PC-3 (cell line): Measurements from ENCODE around the gene LEPR.

ENCODE experiments used
- EZH2 ChIP-seq: fragments of 300-600 bp; sonication (generic); IDR thresholded peaks from one replicate; pipeline ENCODE4 v1.6.1; 2017; ENCODE audit warnings: antibody characterized with exemption, mild to moderate bottlenecking, low read length; ENCODE audit not compliant: unreplicated experiment
- EZH2phosphoT487 ChIP-seq: fragments of 300-600 bp; sonication (generic); IDR thresholded peaks from 2 replicates; pipeline ENCODE4 v1.6.1; 2018; ENCODE audit warnings: mild to moderate bottlenecking, antibody characterized with exemption, low read length, borderline replicate concordance
- TF ChIP-seq, protein P1 (sequence below): fragments of 300-600 bp; sonication (generic); conservative IDR thresholded peaks from 2 replicates; pipeline ENCODE4 v1.5.1; 2017; ENCODE audit warnings: antibody characterized with exemption, low read depth, mild to moderate bottlenecking, low read length

DNA sequence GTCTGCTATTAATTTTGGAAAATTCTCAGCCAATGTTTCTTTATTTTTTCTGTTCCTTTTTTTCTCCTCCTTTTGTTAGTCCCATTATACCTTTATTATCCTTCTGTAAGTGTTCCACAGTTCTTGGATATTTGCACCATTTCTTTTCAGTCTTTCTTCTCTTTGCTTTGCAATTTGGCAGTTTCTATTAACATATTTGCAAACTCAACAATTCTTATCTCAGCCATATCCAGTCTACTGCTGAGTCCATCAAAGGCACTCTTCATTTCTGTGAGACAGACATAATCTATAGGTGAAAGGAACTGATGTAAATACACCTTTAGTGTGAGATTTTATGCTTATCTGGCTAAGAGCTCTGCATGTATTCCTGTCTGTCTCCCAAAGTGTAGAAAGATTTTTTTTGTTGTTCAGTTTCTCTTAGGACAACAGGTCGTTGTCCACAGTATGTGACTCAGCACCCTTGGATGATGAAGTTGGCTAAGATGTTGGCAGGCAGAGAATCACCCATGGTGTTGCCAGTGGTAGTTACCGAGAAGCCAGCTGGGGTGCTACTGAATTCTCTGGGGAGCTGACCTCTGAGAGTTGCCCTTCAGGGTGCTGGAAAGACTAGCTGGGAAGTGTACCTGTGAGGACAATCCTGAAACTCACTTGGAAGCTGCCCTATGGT is 38.4 kb downstream of the LEPR start:
- TF ChIP-seq, protein P1, sequence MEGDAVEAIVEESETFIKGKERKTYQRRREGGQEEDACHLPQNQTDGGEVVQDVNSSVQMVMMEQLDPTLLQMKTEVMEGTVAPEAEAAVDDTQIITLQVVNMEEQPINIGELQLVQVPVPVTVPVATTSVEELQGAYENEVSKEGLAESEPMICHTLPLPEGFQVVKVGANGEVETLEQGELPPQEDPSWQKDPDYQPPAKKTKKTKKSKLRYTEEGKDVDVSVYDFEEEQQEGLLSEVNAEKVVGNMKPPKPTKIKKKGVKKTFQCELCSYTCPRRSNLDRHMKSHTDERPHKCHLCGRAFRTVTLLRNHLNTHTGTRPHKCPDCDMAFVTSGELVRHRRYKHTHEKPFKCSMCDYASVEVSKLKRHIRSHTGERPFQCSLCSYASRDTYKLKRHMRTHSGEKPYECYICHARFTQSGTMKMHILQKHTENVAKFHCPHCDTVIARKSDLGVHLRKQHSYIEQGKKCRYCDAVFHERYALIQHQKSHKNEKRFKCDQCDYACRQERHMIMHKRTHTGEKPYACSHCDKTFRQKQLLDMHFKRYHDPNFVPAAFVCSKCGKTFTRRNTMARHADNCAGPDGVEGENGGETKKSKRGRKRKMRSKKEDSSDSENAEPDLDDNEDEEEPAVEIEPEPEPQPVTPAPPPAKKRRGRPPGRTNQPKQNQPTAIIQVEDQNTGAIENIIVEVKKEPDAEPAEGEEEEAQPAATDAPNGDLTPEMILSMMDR: no peak
- TF ChIP-seq EZH2phosphoT487: no peak
- no peak for TF ChIP-seq EZH2
